Endothelial cell of umbilical vein (primary cell): ENCODE measurements around the gene SELE. TPM values are rescaled to one million over a fixed set of nuclear protein-coding genes. Genes with fewer than 3 reads are reported as not detected.
"Not testable (repeated sequence)": the region's sequence is repeated elsewhere in the genome, so short reads cannot be mapped to it uniquely, and the experiment has no call there.

Experiments used
- BruUV-seq: library from RNA; stranded (reverse); fragments of 400-500 nt; replicated peaks from 2 replicates; lab custom pipeline; 2021; lab: Mats Ljungman, UMichigan
- CTCF ChIA-PET: fragments of 300-600, 350-600 bp; sonication (Branson Sonifier 250); formaldehyde crosslinking; loops from one replicate; lab custom pipeline; 2021; ENCODE audit warnings: antibody characterized with exemption, inconsistent platforms; lab: Charles Lee
- POLR2A ChIA-PET: fragments of 300-600, 350-600 bp; sonication (Branson Sonifier 250); formaldehyde crosslinking; loops from one replicate; lab custom pipeline; 2021; ENCODE audit warnings: antibody characterized with exemption, inconsistent platforms; lab: Charles Lee
- DNase-seq: peaks from one replicate; pipeline ENCODE4 v3.0.0-alpha.2; 2011; ENCODE audit warnings: low read depth, low spot score
- FAIRE-seq: peaks from 2 replicates; lab custom pipeline; 2011; peaks lifted over from hg19 to GRCh38; lab: Jason Lieb, UNC
- H2AFZ ChIP-seq: 2 replicates; pipeline ENCODE4 v1.6.0; 2012; ENCODE audit warnings: low read depth, low read length, control low read depth, inconsistent platforms
- H3K27ac ChIP-seq: 2 replicates; pipeline ENCODE4 v1.5.1; 2011; ENCODE audit warnings: low read depth, mild to moderate bottlenecking, control low read depth, low read length, moderate library complexity; ENCODE audit not compliant: insufficient read depth
- H3K27me3 ChIP-seq, 2 experiments: 2 replicates each; pipeline versions ENCODE4 v1.6.0 to v1.6.1; 2011; ENCODE audit warnings: low read length in 2 of 2, mixed read lengths in 1 of 2; ENCODE audit not compliant: control insufficient read depth in 2 of 2, insufficient read depth in 2 of 2
- H3K36me3 ChIP-seq, 2 experiments: 2 replicates in 1 of 2; 3 replicates in 1 of 2; pipeline ENCODE4 v1.5.1; 2011; ENCODE audit warnings: low read length in 2 of 2, mild to moderate bottlenecking in 1 of 2, moderate library complexity in 1 of 2; ENCODE audit not compliant: control insufficient read depth in 2 of 2, insufficient read depth in 2 of 2; ENCODE audit errors: extremely low read depth in 1 of 2
- H3K4me1 ChIP-seq: 3 replicates; pipeline ENCODE4 v1.5.1; 2011; ENCODE audit warnings: mild to moderate bottlenecking, low read length; ENCODE audit not compliant: control insufficient read depth, insufficient read depth; ENCODE audit errors: extremely low read depth
- H3K4me2 ChIP-seq: 2 replicates; pipeline ENCODE4 v1.6.1; 2011; ENCODE audit warnings: low read length, control low read depth, mixed read lengths; ENCODE audit not compliant: insufficient read depth
- H3K4me3 ChIP-seq, 3 experiments: fragments of 200-600 bp in 1 of 3; sonication (generic), shearing (Covaris generic) in 1 of 3; replicated peaks in 1 of 3; 2 replicates each; pipeline ENCODE4 v1.5.1; 2011 to 2016; ENCODE audit warnings: control low read depth in 3 of 3, low read length in 3 of 3, mild to moderate bottlenecking in 2 of 3, inconsistent platforms in 1 of 3, low read depth in 1 of 3, moderate library complexity in 1 of 3; ENCODE audit not compliant: insufficient read depth in 1 of 3
- H3K79me2 ChIP-seq: 2 replicates; pipeline ENCODE4 v1.6.0; 2012; ENCODE audit warnings: low read length, inconsistent platforms; ENCODE audit not compliant: control insufficient read depth, insufficient read depth
- H3K9ac ChIP-seq: replicated peaks from 2 replicates; pipeline ENCODE3; 2011; ENCODE audit warnings: low read length, control low read depth; ENCODE audit not compliant: insufficient read depth; ENCODE audit errors: extremely low read depth
- H3K9me1 ChIP-seq: replicated peaks from 3 replicates; pipeline ENCODE4 v1.6.0; 2011; ENCODE audit warnings: mild to moderate bottlenecking, low read length; ENCODE audit not compliant: control insufficient read depth, insufficient read depth; ENCODE audit errors: extremely low read depth
- H3K9me3 ChIP-seq: replicated peaks from 2 replicates; pipeline ENCODE4 v1.5.1; 2012; ENCODE audit warnings: low read length, inconsistent platforms; ENCODE audit not compliant: control insufficient read depth, insufficient read depth
- H4K20me1 ChIP-seq: replicated peaks from 2 replicates; pipeline ENCODE3; 2011; ENCODE audit warnings: mild to moderate bottlenecking, low read length; ENCODE audit not compliant: control insufficient read depth, insufficient read depth; ENCODE audit errors: extremely low read depth
- CTCF ChIP-seq, 2 donors: IDR thresholded peaks; 1 replicate in 1 of 2; 2 replicates in 1 of 2; pipeline ENCODE4 v1.5.1; 2011; ENCODE audit warnings: low read length in 2 of 2, mild to moderate bottlenecking in 2 of 2, moderate library complexity in 2 of 2, control low read depth in 1 of 2, inconsistent platforms in 1 of 2, low read depth in 1 of 2; ENCODE audit not compliant: insufficient read depth in 1 of 2; ENCODE audit errors: extremely low read depth in 1 of 2
- EZH2 ChIP-seq: IDR thresholded peaks from 2 replicates; pipeline ENCODE4 v1.6.1; 2012; ENCODE audit warnings: borderline replicate concordance, low read depth, mild to moderate bottlenecking, moderate library complexity, low read length, inconsistent platforms; ENCODE audit not compliant: severe bottlenecking
- FOS ChIP-seq: IDR thresholded peaks from 2 replicates; pipeline ENCODE4 v1.6.1; 2011; ENCODE audit warnings: mild to moderate bottlenecking, low read length, moderate library complexity, borderline replicate concordance; ENCODE audit not compliant: insufficient read depth
- GATA2 ChIP-seq: IDR thresholded peaks from 2 replicates; pipeline ENCODE4 v1.7.0; 2011; ENCODE audit warnings: low read depth, mild to moderate bottlenecking, moderate library complexity, mixed read lengths, low read length; ENCODE audit not compliant: insufficient read length, insufficient read depth
- JUN ChIP-seq: IDR thresholded peaks from 2 replicates; pipeline ENCODE4 v1.6.1; 2011; ENCODE audit warnings: borderline replicate concordance, low read depth; ENCODE audit not compliant: insufficient read length, insufficient read depth
- MYC ChIP-seq: IDR thresholded peaks from one replicate; pipeline ENCODE4 v1.6.1; 2011; ENCODE audit warnings: mild to moderate bottlenecking, low read depth, low read length
- POLR2A ChIP-seq: IDR thresholded peaks from 2 replicates; pipeline ENCODE4 v1.6.1; 2012; ENCODE audit warnings: low read depth, mild to moderate bottlenecking, control low read depth, low read length
- POLR2AphosphoS5 ChIP-seq: IDR thresholded peaks from 2 replicates; pipeline ENCODE4 v1.6.1; 2012; ENCODE audit warnings: low read depth, mild to moderate bottlenecking, control low read depth, low read length, moderate library complexity; ENCODE audit not compliant: insufficient read depth
- dilution Hi-C: fragments of 300-500 bp; cut with MboI; formaldehyde crosslinking; loops from one replicate; pipeline ENCODE4 v1.15.0; 2019; ENCODE audit warnings: low sequenced_read_pairs; ENCODE audit not compliant: extremely low pct_ligation_motif_present
- intact Hi-C: fragments of 100-400 bp; cut with micrococcal nuclease; formaldehyde crosslinking; loops from one replicate; pipeline ENCODE4 v1.10.0; 2022
- polyA plus RNA-seq, 4 experiments: library from polyadenylated mRNA; depleted of rRNA in 3 of 4; stranded (reverse) in 3 of 4; unstranded in 1 of 4; fragments of >200 nt; gene quantifications; 2 replicates each; pipeline versions ENCODE4 v1.2.1 to v1.2.3, GENCODE V29; 2011 to 2012; ENCODE audit warnings: missing spikeins in 1 of 4
- total RNA-seq: library from RNA; stranded (reverse); gene quantifications from 2 replicates; pipeline ENCODE4 v1.2.3, GENCODE V29; 2021
- TF ChIP-seq, protein P1 (sequence below): IDR thresholded peaks from 2 replicates; pipeline ENCODE4 v1.6.1; 2011; ENCODE audit not compliant: insufficient read depth, insufficient read length

The SELE gene
- total and polyA plus RNA-seq, 2 donors (not counting 3 experiments of a cell fraction or from before 2014, with no cell fraction given) = 1.5 to 4.7 TPM

- peak; percentile 40 for DNase-seq
- POLR2A ChIA-PET = no interaction called here
- H2AFZ ChIP-seq = no peak overlapping the region
- H3K4me3 ChIP-seq = no peak overlapping the region
- H3K9me1 ChIP-seq = no peaks in the 10 kb centered on the region
- TF ChIP-seq POLR2A (no peak), POLR2AphosphoS5 (no peak), JUN (no peak), FOS (no peak), MYC (no peak), GATA2 (no peak), EZH2 (no peak), CTCF (IDR thresholded peaks at IDR 0.05; ENCODE audit: extremely low read depth in 1 of 2, insufficient read depth in 1 of 2, low read depth in 1 of 2, low read length in 2 of 2) (no peak)
- TF ChIP-seq, protein P1, sequence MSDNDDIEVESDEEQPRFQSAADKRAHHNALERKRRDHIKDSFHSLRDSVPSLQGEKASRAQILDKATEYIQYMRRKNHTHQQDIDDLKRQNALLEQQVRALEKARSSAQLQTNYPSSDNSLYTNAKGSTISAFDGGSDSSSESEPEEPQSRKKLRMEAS = no peak
- no peaks in the 10 kb centered on the region for H3K36me3 ChIP-seq
- no peak overlapping the region for H3K4me2 ChIP-seq
- no peaks in the 10 kb centered on the region for H4K20me1 ChIP-seq
- no TSS peak for BruUV-seq
- H3K79me2 ChIP-seq = no peaks in the 10 kb centered on the region
- intact Hi-C loops = no loop called here
- no peaks in the 10 kb centered on the region for H3K4me1 ChIP-seq
- dilution Hi-C loops = no loop called here
- no peak overlapping the region for H3K9ac ChIP-seq
- no peak overlapping the region for H3K27ac ChIP-seq
- H3K9me3 ChIP-seq = no peaks in the 10 kb centered on the region
- CTCF ChIA-PET = interaction anchor here (0.9 kb wide), 1 partner anchor 11 kb away, joined by 3 read pairs; no protein-coding TSS in a partner anchor
- FAIRE-seq = no peak
- peaks cover 0 to 5% of the 10 kb centered on the region in 2 experiments for H3K27me3 ChIP-seq
Measured at GRCh38 chr1:169722779-169723178, 11.1 kb downstream of the SELE start.

GRCh38 chr1:169715100-169715499 lies 18.8 kb downstream of the SELE start:
- intact Hi-C loops = loop anchor here (10.0 kb wide), 1 partner anchor 1110 kb away; no protein-coding TSS in a partner anchor
- CTCF ChIA-PET, H4K20me1 ChIP-seq, dilution Hi-C loops, H3K4me2 ChIP-seq, FAIRE-seq, H3K9me1 ChIP-seq, POLR2A ChIA-PET, BruUV-seq, H3K27ac ChIP-seq, H3K9ac ChIP-seq, H3K4me3 ChIP-seq, DNase-seq, H3K9me3 ChIP-seq, H3K27me3 ChIP-seq, H3K79me2 ChIP-seq, H2AFZ ChIP-seq, H3K4me1 ChIP-seq, H3K36me3 ChIP-seq: not testable (repeated sequence)

DNA sequence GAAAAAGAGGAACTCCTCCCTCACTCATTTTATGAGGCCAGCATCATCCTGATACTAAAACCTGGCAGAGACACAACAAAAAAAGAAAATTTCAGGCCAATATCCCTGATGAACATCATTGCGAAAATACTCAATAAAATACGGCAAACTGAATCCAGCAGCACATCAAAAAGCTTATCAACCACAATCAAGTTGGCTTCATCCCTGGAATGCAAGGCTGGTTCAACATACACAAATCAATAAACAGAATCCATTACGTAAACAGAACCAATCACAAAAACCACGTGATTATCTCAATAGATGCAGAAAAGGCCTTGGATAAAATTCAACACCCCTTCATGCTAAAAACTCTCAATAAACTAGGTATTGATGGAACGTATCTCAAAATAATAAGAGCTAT lies 20.8 kb downstream of the SELE start:
- BruUV-seq, H3K4me1 ChIP-seq, H3K9me3 ChIP-seq, H3K79me2 ChIP-seq, H3K4me3 ChIP-seq, H4K20me1 ChIP-seq, DNase-seq, H3K36me3 ChIP-seq, H3K9ac ChIP-seq, POLR2A ChIA-PET, H3K27ac ChIP-seq, H3K27me3 ChIP-seq, dilution Hi-C loops, H2AFZ ChIP-seq, H3K4me2 ChIP-seq, FAIRE-seq, H3K9me1 ChIP-seq: not testable (repeated sequence)
- CTCF ChIA-PET = interaction anchor here (1.5 to 3.0 kb wide), 7 partner anchors 17 to 127 kb away, joined by 8 to 230 read pairs (median 26); partner anchors contain the start of genes F5 and METTL18
- intact Hi-C loops = loop anchor here (5.0 to 10.0 kb wide), 2 partner anchors 246 to 1108 kb away; no protein-coding TSS in a partner anchor
